Measurements from ENCODE around the gene AHCTF1. TPM values are rescaled to one million over a fixed set of nuclear protein-coding genes. Genes with fewer than 3 reads are reported as not detected.
A peak's percentile ranks its signal among the peaks of the same experiment; 100 is the strongest.

The AHCTF1 gene
- total and polyA plus RNA-seq, 2 of the 8 experiments (the other 6 are each of a cell fraction or from before 2014, with no cell fraction given): 7.9 to 44.5 TPM

GRCh38 chr1:246971969-246972368, 40.2 kb upstream of the AHCTF1 start:
- peaks cover 31 to 58% of the 10 kb centered on the region in 2 experiments for H3K9me3 ChIP-seq (ENCODE audit: insufficient read depth in 2 of 2, low read depth in 1 of 2, low read length in 1 of 2)

More at GRCh38 chr1:246971969-246972368, 40.2 kb upstream of the AHCTF1 start:
- Histone ChIP-seq H2AK5ac (ENCODE audit: low read depth, low read length) (no peak overlapping the region), H2BK20ac (ENCODE audit: low read length) (no peak overlapping the region), H3K4me2 (ENCODE audit: insufficient read depth in 1 of 2, low read depth in 2 of 2, low read length in 2 of 2) (no peak overlapping the region), H2AFZ (ENCODE audit: low read length) (no peak overlapping the region), H3K56ac (replicated peaks; ENCODE audit: insufficient read length, low read depth, low read length) (no peak overlapping the region), H4K91ac (replicated peaks; ENCODE audit: insufficient read length, low read length) (no peak overlapping the region), H3K14ac (ENCODE audit: insufficient read length) (no peak overlapping the region), H3K79me1 (ENCODE audit: low read depth, low read length) (no peaks in the 10 kb centered on the region), H2BK15ac (ENCODE audit: low read length) (no peak overlapping the region), H3K27ac (ENCODE audit: low read depth, low read length) (no peak overlapping the region), H3K36me3 (ENCODE audit: control insufficient read depth in 2 of 4, insufficient read depth in 4 of 4, low read length in 3 of 4) (peaks cover 0 to 35% (median 11%) of the 10 kb centered on the region in 4 experiments; a peak in 2 of 8 replicates), H3K18ac (ENCODE audit: extremely low read depth, low read length) (no peak overlapping the region), H3K4ac (replicated peaks; ENCODE audit: insufficient read length, low read depth, low read length) (no peak overlapping the region), H4K8ac (ENCODE audit: extremely low read depth, insufficient read depth, low read length) (no peak overlapping the region), H2BK12ac (ENCODE audit: low read depth, low read length) (no peak overlapping the region), H2BK120ac (replicated peaks; ENCODE audit: low read depth, low read length) (no peak overlapping the region), H4K5ac (ENCODE audit: insufficient read length, low read depth, low read length) (no peak overlapping the region), H3K9ac (replicated peaks in 1 of 4; ENCODE audit: extremely low read depth in 1 of 4, low read depth in 3 of 4, low read length in 3 of 4) (no peak overlapping the region), H4K20me1 (replicated peaks in 1 of 2; ENCODE audit: control insufficient read depth in 1 of 2, insufficient read depth in 2 of 2, low read length in 2 of 2) (no peaks in the 10 kb centered on the region), H2BK5ac (ENCODE audit: low read depth, low read length) (no peak overlapping the region), H3K23me2 (ENCODE audit: low read depth, low read length) (no peaks in the 10 kb centered on the region), H3K27me3 (replicated peaks in 1 of 4; ENCODE audit: control insufficient read depth in 3 of 4, extremely low read depth in 1 of 4, insufficient read depth in 3 of 4, low read length in 3 of 4) (no peaks in the 10 kb centered on the region), H3K4me3 (ENCODE audit: extremely low read depth in 1 of 4, insufficient read depth in 2 of 4, low read depth in 3 of 4, low read length in 4 of 4) (no peak overlapping the region), H3K23ac (ENCODE audit: insufficient read length) (no peak overlapping the region), H3K79me2 (ENCODE audit: control insufficient read depth in 1 of 2, insufficient read depth in 2 of 2, low read length in 2 of 2) (no peaks in the 10 kb centered on the region), H3K4me1 (replicated peaks in 1 of 4; ENCODE audit: control insufficient read depth in 3 of 4, insufficient read depth in 4 of 4, low read length in 3 of 4) (no peaks in the 10 kb centered on the region)
- DNase-seq (ENCODE audit: low read depth in 1 of 2, low spot score in 2 of 2) (peak in 1 of 2 experiments; percentile 10), FAIRE-seq (no peak)
- ChIA-PET CTCF (ENCODE audit: partially characterized antibody) (interaction anchor here (0.7 to 2.9 kb wide), 9 partner anchors 11 to 119 kb away, joined by 3 to 18 read pairs (median 5); no protein-coding TSS in a partner anchor), POLR2A (ENCODE audit: partially characterized antibody) (interaction anchor here (0.8 kb wide), 1 partner anchor 136 kb away, joined by 3 read pairs; no protein-coding TSS in a partner anchor)
- TF ChIP-seq GTF2F1 (IDR thresholded peaks at IDR 0.05; ENCODE audit: borderline replicate concordance, low read depth, low read length) (no peak), POLR2AphosphoS5 (IDR thresholded peaks at IDR 0.05; ENCODE audit: low read depth, low read length) (no peak), TEAD4 (IDR thresholded peaks at IDR 0.05; ENCODE audit: low read depth, low read length) (no peak), MAFK (IDR thresholded peaks at IDR 0.05; ENCODE audit: low read depth, low read length) (no peak), SUZ12 (IDR thresholded peaks at IDR 0.05; ENCODE audit: low read length) (no peak), SRF (IDR thresholded peaks at IDR 0.05; ENCODE audit: low read depth, low read length) (no peak), CHD1 (IDR thresholded peaks at IDR 0.05; ENCODE audit: low read depth, low read length) (no peak), RNF2 (IDR thresholded peaks at IDR 0.05; ENCODE audit: borderline replicate concordance, low read depth, low read length, missing control alignments, poor library complexity, severe bottlenecking) (no peak), KDM4A (IDR thresholded peaks at IDR 0.05; ENCODE audit: low read depth, low read length, severe bottlenecking) (no peak), RFX5 (IDR thresholded peaks at IDR 0.05; ENCODE audit: borderline replicate concordance, low read depth, low read length) (no peak), SP1 (IDR thresholded peaks at IDR 0.05; ENCODE audit: low read depth, low read length) (no peak), ATF3 (IDR thresholded peaks at IDR 0.05; ENCODE audit: insufficient read depth, low read depth, low read length) (no peak), SIRT6 (IDR thresholded peaks at IDR 0.05; ENCODE audit: low read length) (no peak)
- 88% methylated on average over 7 of the region's 7 CpGs; no CpG with 5 or more reads in 1 of the 2 experiments for WGBS, 2 experiments (ENCODE audit: extremely low coverage in 1 of 2, insufficient coverage in 1 of 2, insufficient read length in 1 of 2, insufficient replicate concordance in 2 of 2, low coverage in 1 of 2, low lambda C conversion rate in 2 of 2, missing lambda C conversion rate in 1 of 2)
